SK-N-SH (cell line): ENCODE data around the gene BRD1. TPM values are rescaled to one million over a fixed set of nuclear protein-coding genes. Genes with fewer than 3 reads are reported as not detected.

Experiments used
- CTCF ChIA-PET: fragments of 300-600, 350-600 bp; formaldehyde crosslinking; extraction: SDS; loops from one replicate; lab custom pipeline; 2021; lab: Yijun Ruan, JAX
- POLR2A ChIA-PET: fragments of 350-600 bp; sonication (Branson Sonifier 250); formaldehyde crosslinking; extraction: SDS; loops from one replicate; lab custom pipeline; 2020; ENCODE audit warnings: antibody characterized with exemption, inconsistent platforms; lab: Yijun Ruan, JAX
- DNase-seq: peaks from one replicate; pipeline ENCODE4 v3.0.0; 2012
- H2AFZ ChIP-seq: fragments of 200-600 bp; sonication (generic); 2 replicates; pipeline ENCODE4 v1.8.1; 2016; ENCODE audit warnings: antibody characterized with exemption, mild to moderate bottlenecking, low read depth
- H3F3A ChIP-seq: fragments of 200-600 bp; sonication (generic); replicated peaks from 2 replicates; pipeline ENCODE3; 2016; ENCODE audit warnings: antibody characterized with exemption, mild to moderate bottlenecking; ENCODE audit not compliant: insufficient read depth
- H3K27ac ChIP-seq, 2 experiments: fragments of 200-500 bp in 1 of 2; fragments of 200-600 bp in 1 of 2; sonication (Bioruptor generic) in 1 of 2; sonication (generic), shearing (Covaris generic) in 1 of 2; 2 replicates each; pipeline versions ENCODE4 v1.5.1 to v1.6.1; 2014 to 2016; ENCODE audit warnings: low read depth in 2 of 2, inconsistent platforms in 1 of 2, low read length in 1 of 2, mild to moderate bottlenecking in 1 of 2, mixed read lengths in 1 of 2
- H3K27me3 ChIP-seq: fragments of 200-600 bp; sonication (generic), shearing (Covaris generic); 2 replicates; pipeline ENCODE4 v1.6.1; 2016; ENCODE audit warnings: mixed run types; ENCODE audit not compliant: insufficient read depth
- H3K36me3 ChIP-seq, 2 experiments: fragments of 200-500 bp in 1 of 2; fragments of 200-600 bp in 1 of 2; sonication (Bioruptor generic) in 1 of 2; sonication (generic) in 1 of 2; replicated peaks in 1 of 2; 2 replicates each; pipeline versions ENCODE3 to v1.5.1; 2014 to 2016; ENCODE audit warnings: low read length in 1 of 2, mild to moderate bottlenecking in 1 of 2; ENCODE audit not compliant: insufficient read depth in 2 of 2, control insufficient read depth in 1 of 2
- H3K4me1 ChIP-seq, 2 experiments: fragments of 200-500 bp in 1 of 2; fragments of 200-600 bp in 1 of 2; sonication (Bioruptor generic) in 1 of 2; sonication (generic), shearing (Covaris generic) in 1 of 2; 2 replicates each; pipeline versions ENCODE4 v1.5.1 to v1.6.1; 2014 to 2016; ENCODE audit warnings: low read depth in 1 of 2, low read length in 1 of 2, mixed run types in 1 of 2; ENCODE audit not compliant: insufficient read depth in 2 of 2, control insufficient read depth in 1 of 2
- H3K4me2 ChIP-seq: fragments of 200-600 bp; sonication (generic), shearing (Covaris generic); 2 replicates; pipeline ENCODE4 v1.6.1; 2017; ENCODE audit warnings: mixed run types
- H3K4me3 ChIP-seq, 2 experiments: fragments of 200-500 bp in 1 of 2; fragments of 200-600 bp in 1 of 2; sonication (Bioruptor generic) in 1 of 2; sonication (generic), shearing (Covaris generic) in 1 of 2; 2 replicates each; pipeline versions ENCODE4 v1.5.1 to v1.8.1; 2014 to 2016; ENCODE audit warnings: low read depth in 2 of 2, inconsistent platforms in 1 of 2, low read length in 1 of 2, mild to moderate bottlenecking in 1 of 2, mixed read lengths in 1 of 2, moderate library complexity in 1 of 2
- H3K79me2 ChIP-seq: fragments of 200-600 bp; sonication (generic); 2 replicates; pipeline ENCODE4 v1.8.1; 2017; ENCODE audit warnings: mild to moderate bottlenecking; ENCODE audit not compliant: insufficient read depth
- H3K9ac ChIP-seq: fragments of 200-600 bp; sonication (generic); 2 replicates; pipeline ENCODE4 v1.6.1; 2017; ENCODE audit warnings: mixed run types
- H3K9me2 ChIP-seq: fragments of 200-600 bp; sonication (generic); 2 replicates; pipeline ENCODE4 v1.6.1; 2017; ENCODE audit warnings: mixed run types
- H3K9me3 ChIP-seq: fragments of 200-600 bp; sonication (generic); 2 replicates; pipeline ENCODE4 v1.6.1; 2017; ENCODE audit warnings: mixed run types, mild to moderate bottlenecking, moderate library complexity
- H4K20me1 ChIP-seq: fragments of 200-600 bp; sonication (generic); 2 replicates; pipeline ENCODE4 v1.6.1; 2017; ENCODE audit warnings: mild to moderate bottlenecking, mixed run types; ENCODE audit not compliant: insufficient read depth
- ELF1 ChIP-seq: IDR thresholded peaks from 2 replicates; pipeline ENCODE4 v1.4.0; 2012
- FOXM1 ChIP-seq: IDR thresholded peaks from 2 replicates; pipeline ENCODE4 v1.4.0; 2012; ENCODE audit warnings: low read depth, mild to moderate bottlenecking
- GATA2 ChIP-seq: sonication (generic); formaldehyde crosslinking; IDR thresholded peaks from 2 replicates; pipeline ENCODE4 v1.5.0; 2020; ENCODE audit warnings: mild to moderate bottlenecking, missing genetic modification reagents
- JUND ChIP-seq: IDR thresholded peaks from 2 replicates; pipeline ENCODE4 v1.4.0; 2012
- MEF2A ChIP-seq: IDR thresholded peaks from 2 replicates; pipeline ENCODE4 v1.4.0; 2012; ENCODE audit warnings: low read depth, borderline replicate concordance
- MXI1 ChIP-seq: IDR thresholded peaks from 2 replicates; pipeline ENCODE4 v1.6.1; 2012; ENCODE audit warnings: mild to moderate bottlenecking, low read depth, low read length, improper control_type of control experiment
- RAD21 ChIP-seq: IDR thresholded peaks from 2 replicates; pipeline ENCODE4 v1.6.1; 2012; ENCODE audit warnings: mild to moderate bottlenecking, low read length
- RFX5 ChIP-seq: IDR thresholded peaks from 2 replicates; pipeline ENCODE4 v1.6.1; 2012; ENCODE audit warnings: mild to moderate bottlenecking, improper control_type of control experiment, low read length
- RXRA ChIP-seq: IDR thresholded peaks from 2 replicates; pipeline ENCODE4 v1.4.0; 2012; ENCODE audit warnings: low read depth, mild to moderate bottlenecking, borderline replicate concordance
- SIN3A ChIP-seq: IDR thresholded peaks from 2 replicates; pipeline ENCODE4 v1.6.1; 2012; ENCODE audit warnings: low read depth, mild to moderate bottlenecking, low read length, moderate library complexity, borderline replicate concordance
- TCF12 ChIP-seq: IDR thresholded peaks from 2 replicates; pipeline ENCODE4 v1.4.0; 2012
- WGBS: methylation state at CpG from one replicate; pipeline ENCODE4 v1.1.6; 2017; ENCODE audit warnings: low lambda C conversion rate; 5-methylcytosine and 5-hydroxymethylcytosine counted together
- polyA plus RNA-seq, 3 experiments: library from polyadenylated mRNA; depleted of rRNA; stranded (reverse); fragments of >200 nt; gene quantifications; 2 replicates each; pipeline ENCODE4 v1.2.3, GENCODE V29; 2012
- TF ChIP-seq, protein P1 (sequence below): fragments of 200-600 bp; sonication (generic); IDR thresholded peaks from 2 replicates; pipeline ENCODE4 v1.6.1; 2017; ENCODE audit warnings: antibody characterized with exemption, mild to moderate bottlenecking, moderate library complexity
- TF ChIP-seq, protein P2 (sequence below): IDR thresholded peaks from 2 replicates; pipeline ENCODE4 v1.4.0; 2012; ENCODE audit warnings: low read depth, borderline replicate concordance
- TF ChIP-seq, protein P3 (sequence below): IDR thresholded peaks from 2 replicates; pipeline ENCODE4 v1.6.1; 2012; ENCODE audit warnings: mild to moderate bottlenecking, low read depth, low read length, moderate library complexity
- TF ChIP-seq, protein P4 (sequence below): IDR thresholded peaks from 2 replicates; pipeline ENCODE4 v1.4.0; 2012; ENCODE audit warnings: low read depth
- TF ChIP-seq, protein P5 (sequence below): fragments of 150-350 bp; IDR thresholded peaks from 2 replicates; pipeline ENCODE4 v1.6.1; 2016; ENCODE audit warnings: mild to moderate bottlenecking, low read depth, low read length

Gene BRD1
- polyA plus RNA-seq, 1 of the 3 experiments (the other 2 are of a cell fraction): 10.3 TPM

DNA sequence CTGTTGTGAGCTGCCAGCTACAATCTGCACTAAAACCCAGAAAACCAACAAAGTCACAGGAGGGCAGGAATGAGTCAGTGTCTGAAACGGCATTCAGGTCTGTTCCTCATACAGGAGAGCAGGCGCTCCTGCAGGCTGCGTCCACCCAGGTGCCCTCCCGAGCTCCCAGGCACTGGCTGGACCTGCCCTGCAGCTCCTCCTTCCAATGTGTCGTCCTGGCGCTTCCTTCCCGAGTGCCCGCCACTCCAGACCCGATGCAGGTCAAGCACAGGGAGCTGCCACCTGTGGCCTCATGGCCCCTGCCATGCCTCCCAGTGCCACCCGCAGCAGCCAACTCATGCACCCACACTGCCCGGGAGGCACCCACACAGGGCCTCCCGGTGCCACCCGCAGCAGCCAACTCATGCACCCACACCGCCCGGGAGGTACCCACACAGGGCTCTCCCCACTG lies 12.0 kb downstream of the BRD1 start:
- Histone ChIP-seq H3K9me2 (no peaks in the 10 kb centered on the region), H3K27me3 (no peaks in the 10 kb centered on the region), H3K9me3 (no peaks in the 10 kb centered on the region), H3K4me2 (no peak overlapping the region), H3K36me3 (peaks cover 19 to 35% of the 10 kb centered on the region in 2 experiments), H3K79me2 (peaks cover 100% of the 10 kb centered on the region), H3K4me3 (no peak overlapping the region), H3F3A (peaks cover 11% of the 10 kb centered on the region)
- POLR2A ChIA-PET: no interaction called here
- no peak for TF ChIP-seq TCF12
- TF ChIP-seq ELF1: no peak
- TF ChIP-seq GATA2: no peak
- no peak for TF ChIP-seq JUND
- TF ChIP-seq, protein P1, sequence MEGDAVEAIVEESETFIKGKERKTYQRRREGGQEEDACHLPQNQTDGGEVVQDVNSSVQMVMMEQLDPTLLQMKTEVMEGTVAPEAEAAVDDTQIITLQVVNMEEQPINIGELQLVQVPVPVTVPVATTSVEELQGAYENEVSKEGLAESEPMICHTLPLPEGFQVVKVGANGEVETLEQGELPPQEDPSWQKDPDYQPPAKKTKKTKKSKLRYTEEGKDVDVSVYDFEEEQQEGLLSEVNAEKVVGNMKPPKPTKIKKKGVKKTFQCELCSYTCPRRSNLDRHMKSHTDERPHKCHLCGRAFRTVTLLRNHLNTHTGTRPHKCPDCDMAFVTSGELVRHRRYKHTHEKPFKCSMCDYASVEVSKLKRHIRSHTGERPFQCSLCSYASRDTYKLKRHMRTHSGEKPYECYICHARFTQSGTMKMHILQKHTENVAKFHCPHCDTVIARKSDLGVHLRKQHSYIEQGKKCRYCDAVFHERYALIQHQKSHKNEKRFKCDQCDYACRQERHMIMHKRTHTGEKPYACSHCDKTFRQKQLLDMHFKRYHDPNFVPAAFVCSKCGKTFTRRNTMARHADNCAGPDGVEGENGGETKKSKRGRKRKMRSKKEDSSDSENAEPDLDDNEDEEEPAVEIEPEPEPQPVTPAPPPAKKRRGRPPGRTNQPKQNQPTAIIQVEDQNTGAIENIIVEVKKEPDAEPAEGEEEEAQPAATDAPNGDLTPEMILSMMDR: no peak
- TF ChIP-seq MXI1: no peak
- TF ChIP-seq, protein P2, sequence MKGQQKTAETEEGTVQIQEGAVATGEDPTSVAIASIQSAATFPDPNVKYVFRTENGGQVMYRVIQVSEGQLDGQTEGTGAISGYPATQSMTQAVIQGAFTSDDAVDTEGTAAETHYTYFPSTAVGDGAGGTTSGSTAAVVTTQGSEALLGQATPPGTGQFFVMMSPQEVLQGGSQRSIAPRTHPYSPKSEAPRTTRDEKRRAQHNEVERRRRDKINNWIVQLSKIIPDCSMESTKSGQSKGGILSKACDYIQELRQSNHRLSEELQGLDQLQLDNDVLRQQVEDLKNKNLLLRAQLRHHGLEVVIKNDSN: no peak
- no peak for TF ChIP-seq RXRA
- no peak for TF ChIP-seq MEF2A
- TF ChIP-seq RFX5: no peak
- TF ChIP-seq, protein P3, sequence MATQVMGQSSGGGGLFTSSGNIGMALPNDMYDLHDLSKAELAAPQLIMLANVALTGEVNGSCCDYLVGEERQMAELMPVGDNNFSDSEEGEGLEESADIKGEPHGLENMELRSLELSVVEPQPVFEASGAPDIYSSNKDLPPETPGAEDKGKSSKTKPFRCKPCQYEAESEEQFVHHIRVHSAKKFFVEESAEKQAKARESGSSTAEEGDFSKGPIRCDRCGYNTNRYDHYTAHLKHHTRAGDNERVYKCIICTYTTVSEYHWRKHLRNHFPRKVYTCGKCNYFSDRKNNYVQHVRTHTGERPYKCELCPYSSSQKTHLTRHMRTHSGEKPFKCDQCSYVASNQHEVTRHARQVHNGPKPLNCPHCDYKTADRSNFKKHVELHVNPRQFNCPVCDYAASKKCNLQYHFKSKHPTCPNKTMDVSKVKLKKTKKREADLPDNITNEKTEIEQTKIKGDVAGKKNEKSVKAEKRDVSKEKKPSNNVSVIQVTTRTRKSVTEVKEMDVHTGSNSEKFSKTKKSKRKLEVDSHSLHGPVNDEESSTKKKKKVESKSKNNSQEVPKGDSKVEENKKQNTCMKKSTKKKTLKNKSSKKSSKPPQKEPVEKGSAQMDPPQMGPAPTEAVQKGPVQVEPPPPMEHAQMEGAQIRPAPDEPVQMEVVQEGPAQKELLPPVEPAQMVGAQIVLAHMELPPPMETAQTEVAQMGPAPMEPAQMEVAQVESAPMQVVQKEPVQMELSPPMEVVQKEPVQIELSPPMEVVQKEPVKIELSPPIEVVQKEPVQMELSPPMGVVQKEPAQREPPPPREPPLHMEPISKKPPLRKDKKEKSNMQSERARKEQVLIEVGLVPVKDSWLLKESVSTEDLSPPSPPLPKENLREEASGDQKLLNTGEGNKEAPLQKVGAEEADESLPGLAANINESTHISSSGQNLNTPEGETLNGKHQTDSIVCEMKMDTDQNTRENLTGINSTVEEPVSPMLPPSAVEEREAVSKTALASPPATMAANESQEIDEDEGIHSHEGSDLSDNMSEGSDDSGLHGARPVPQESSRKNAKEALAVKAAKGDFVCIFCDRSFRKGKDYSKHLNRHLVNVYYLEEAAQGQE: no peak
- TF ChIP-seq SIN3A: no peak
- TF ChIP-seq, protein P4, sequence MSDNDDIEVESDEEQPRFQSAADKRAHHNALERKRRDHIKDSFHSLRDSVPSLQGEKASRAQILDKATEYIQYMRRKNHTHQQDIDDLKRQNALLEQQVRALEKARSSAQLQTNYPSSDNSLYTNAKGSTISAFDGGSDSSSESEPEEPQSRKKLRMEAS: no peak
- TF ChIP-seq RAD21: no peak
- TF ChIP-seq FOXM1: no peak
- TF ChIP-seq, protein P5, sequence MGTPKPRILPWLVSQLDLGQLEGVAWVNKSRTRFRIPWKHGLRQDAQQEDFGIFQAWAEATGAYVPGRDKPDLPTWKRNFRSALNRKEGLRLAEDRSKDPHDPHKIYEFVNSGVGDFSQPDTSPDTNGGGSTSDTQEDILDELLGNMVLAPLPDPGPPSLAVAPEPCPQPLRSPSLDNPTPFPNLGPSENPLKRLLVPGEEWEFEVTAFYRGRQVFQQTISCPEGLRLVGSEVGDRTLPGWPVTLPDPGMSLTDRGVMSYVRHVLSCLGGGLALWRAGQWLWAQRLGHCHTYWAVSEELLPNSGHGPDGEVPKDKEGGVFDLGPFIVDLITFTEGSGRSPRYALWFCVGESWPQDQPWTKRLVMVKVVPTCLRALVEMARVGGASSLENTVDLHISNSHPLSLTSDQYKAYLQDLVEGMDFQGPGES: no peak
- TF ChIP-seq, all 33 proteins: peak for 0
- Histone ChIP-seq H4K20me1 (peaks cover 100% of the 10 kb centered on the region), H3K9ac (no peak overlapping the region), H3K27ac (no peak overlapping the region), H3K4me1 (no peaks in the 10 kb centered on the region; a peak in 1 of 4 replicates), H2AFZ (no peak overlapping the region)
- no peak for DNase-seq
- WGBS: 83% methylated on average over 15 of the region's 15 CpGs
- CTCF ChIA-PET: no interaction called here
